D721Med (cell line): ENCODE data around the gene VWA8.
"Not testable (repeated sequence)": the region's sequence is repeated elsewhere in the genome, so short reads cannot be mapped to it uniquely, and the experiment has no call there.

Source experiments
- DNase-seq: peaks from one replicate; pipeline ENCODE4 v3.0.0; 2011; ENCODE audit warnings: low spot score; ENCODE audit not compliant: insufficient read length
- FAIRE-seq: peaks from 2 replicates; lab custom pipeline; 2011; peaks lifted over from hg19 to GRCh38; lab: Jason Lieb, UNC
- CTCF ChIP-seq: IDR thresholded peaks from 2 replicates; pipeline ENCODE4 v1.5.1; 2012; ENCODE audit warnings: mild to moderate bottlenecking, control low read depth; ENCODE audit not compliant: insufficient read depth; ENCODE audit errors: missing control alignments

VWA8 gene

GRCh38 chr13:41756198-41756880 is 204.6 kb downstream of the VWA8 start:
- no peak for TF ChIP-seq CTCF
- FAIRE-seq (no peak), DNase-seq (no peak)

GRCh38 chr13:41751734-41752445 is 209.0 kb downstream of the VWA8 start:
- DNase-seq: no peak
- FAIRE-seq: no peak
- no peak for TF ChIP-seq CTCF

- FAIRE-seq (no peak), DNase-seq (no peak)
- TF ChIP-seq CTCF: no peak
Observed at GRCh38 chr13:41751277-41751676, 209.6 kb downstream of the VWA8 start.

GRCh38 chr13:41746259-41746658 is 214.7 kb downstream of the VWA8 start:
- FAIRE-seq (no peak), DNase-seq (no peak)
- TF ChIP-seq CTCF: no peak

- FAIRE-seq, DNase-seq: not testable (repeated sequence)
Observed at GRCh38 chr13:41745496-41745895, 215.4 kb downstream of the VWA8 start.

- no peak for TF ChIP-seq CTCF
- DNase-seq (no peak), FAIRE-seq (no peak)
Observed at GRCh38 chr13:41742917-41743552, 217.9 kb downstream of the VWA8 start.

GRCh38 chr13:41740479-41740878 is 220.4 kb downstream of the VWA8 start:
- TF ChIP-seq CTCF: no peak
- no peak for FAIRE-seq
- no peak for DNase-seq
